Lower lobe of right lung (tissue), 2 donors: Measurements from ENCODE around the gene RNASET2. TPM values are rescaled to one million over a fixed set of nuclear protein-coding genes. Genes with fewer than 3 reads are reported as not detected.

Experiments
- ATAC-seq, 2 donors: fragments of 200-7000 bp; cut with Tn5 transposase; one replicate each; pipeline ENCODE4 v1.9.1; 2020 to 2022; ENCODE audit warnings: mild to moderate bottlenecking in 2 of 2, moderate library complexity in 2 of 2
- DNase-seq: peaks from one replicate; pipeline ENCODE4 v3.0.0-alpha.2; 2020
- H3K27ac ChIP-seq: fragments of 200-600 bp; one replicate; pipeline ENCODE4 v1.8.0; 2022
- H3K27me3 ChIP-seq: fragments of 200-600 bp; one replicate; pipeline ENCODE4 v1.8.0; 2022; ENCODE audit warnings: low read depth
- H3K36me3 ChIP-seq: fragments of 200-600 bp; one replicate; pipeline ENCODE4 v1.8.0; 2022; ENCODE audit warnings: mild to moderate bottlenecking
- H3K4me1 ChIP-seq: fragments of 200-600 bp; one replicate; pipeline ENCODE4 v1.8.0; 2022
- H3K4me3 ChIP-seq: fragments of 200-600 bp; one replicate; pipeline ENCODE4 v1.8.0; 2022; ENCODE audit warnings: mild to moderate bottlenecking
- H3K9me3 ChIP-seq: fragments of 200-600 bp; one replicate; pipeline ENCODE4 v1.8.0; 2022
- intact Hi-C: fragments of 100-400 bp; cut with DNase I; formaldehyde crosslinking; loops from one replicate; pipeline ENCODE4 v1.11.0; 2022
- total RNA-seq: library from RNA; stranded (reverse); fragmentation: NEBNext Ultra II Directional; extraction: Animal tissue kit (Norgen Biotek cat#: 25700); gene quantifications from one replicate; pipeline ENCODE4 v1.2.1, GENCODE V29; 2021
- TF ChIP-seq, protein P1 (sequence below): fragments of 200-600 bp; IDR thresholded peaks from one replicate; pipeline ENCODE4 v1.8.0; 2022; ENCODE audit warnings: antibody characterized with exemption, mild to moderate bottlenecking
- donor health status: DM: no; HTN: yes; CAD: no; lungs with severe emphysema.

Gene RNASET2
- total RNA-seq, 1 donor from 2014 or later: 103 TPM

DNA sequence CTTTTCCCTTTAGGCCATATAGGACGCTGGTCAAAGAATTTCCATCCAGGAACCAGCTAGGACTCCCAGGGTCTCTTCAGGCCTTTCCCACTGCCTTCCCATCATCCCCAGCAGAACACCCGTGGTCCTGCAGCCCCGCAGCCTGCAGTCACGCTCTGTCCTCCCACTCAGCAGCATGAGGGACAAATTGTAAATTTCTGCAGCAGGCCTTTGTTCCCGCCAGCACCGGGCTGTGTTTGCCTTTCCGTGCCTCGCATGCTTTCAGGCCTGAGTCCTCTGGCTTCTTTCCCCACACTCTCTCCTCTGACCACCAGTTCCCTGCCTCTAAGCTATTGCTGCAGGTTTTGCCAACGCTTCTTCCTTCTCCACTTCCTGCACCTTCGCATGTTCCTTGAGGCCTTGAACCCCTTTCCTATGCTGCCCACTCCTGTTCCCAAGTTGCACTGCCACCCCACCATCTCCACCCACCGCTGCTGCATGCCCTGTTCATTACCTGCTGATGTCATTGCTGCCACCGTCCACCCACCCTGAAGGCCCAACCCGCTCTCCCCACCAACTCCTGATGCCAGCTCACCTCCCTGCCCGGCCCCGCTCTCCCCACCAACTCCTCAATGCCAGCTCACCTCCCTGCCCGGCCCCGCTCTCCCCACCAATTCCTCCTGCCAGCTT, 49.8 kb downstream of the RNASET2 start:
- intact Hi-C loops: no loop called here

GRCh38 chr6:166905505-166906134, 50.7 kb downstream of the RNASET2 start:
- Histone ChIP-seq H3K27ac (no peak overlapping the region), H3K36me3 (no peaks in the 10 kb centered on the region), H3K4me1 (no peaks in the 10 kb centered on the region), H3K27me3 (no peaks in the 10 kb centered on the region), H3K4me3 (no peak overlapping the region), H3K9me3 (no peaks in the 10 kb centered on the region)
- intact Hi-C loops: no loop called here
- DNase-seq (no peak), ATAC-seq (no peak)
- TF ChIP-seq, protein P1, sequence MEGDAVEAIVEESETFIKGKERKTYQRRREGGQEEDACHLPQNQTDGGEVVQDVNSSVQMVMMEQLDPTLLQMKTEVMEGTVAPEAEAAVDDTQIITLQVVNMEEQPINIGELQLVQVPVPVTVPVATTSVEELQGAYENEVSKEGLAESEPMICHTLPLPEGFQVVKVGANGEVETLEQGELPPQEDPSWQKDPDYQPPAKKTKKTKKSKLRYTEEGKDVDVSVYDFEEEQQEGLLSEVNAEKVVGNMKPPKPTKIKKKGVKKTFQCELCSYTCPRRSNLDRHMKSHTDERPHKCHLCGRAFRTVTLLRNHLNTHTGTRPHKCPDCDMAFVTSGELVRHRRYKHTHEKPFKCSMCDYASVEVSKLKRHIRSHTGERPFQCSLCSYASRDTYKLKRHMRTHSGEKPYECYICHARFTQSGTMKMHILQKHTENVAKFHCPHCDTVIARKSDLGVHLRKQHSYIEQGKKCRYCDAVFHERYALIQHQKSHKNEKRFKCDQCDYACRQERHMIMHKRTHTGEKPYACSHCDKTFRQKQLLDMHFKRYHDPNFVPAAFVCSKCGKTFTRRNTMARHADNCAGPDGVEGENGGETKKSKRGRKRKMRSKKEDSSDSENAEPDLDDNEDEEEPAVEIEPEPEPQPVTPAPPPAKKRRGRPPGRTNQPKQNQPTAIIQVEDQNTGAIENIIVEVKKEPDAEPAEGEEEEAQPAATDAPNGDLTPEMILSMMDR: no peak

More for the DNA sequence above, 49.8 kb downstream of the RNASET2 start:
- ATAC-seq (no peak), DNase-seq (no peak)
- H3K27ac ChIP-seq: no peak overlapping the region
- H3K4me1 ChIP-seq: no peaks in the 10 kb centered on the region
- no peak overlapping the region for H3K4me3 ChIP-seq
- no peaks in the 10 kb centered on the region for H3K27me3 ChIP-seq
- H3K36me3 ChIP-seq: no peaks in the 10 kb centered on the region
- no peaks in the 10 kb centered on the region for H3K9me3 ChIP-seq
- TF ChIP-seq, protein P1: no peak

DNA sequence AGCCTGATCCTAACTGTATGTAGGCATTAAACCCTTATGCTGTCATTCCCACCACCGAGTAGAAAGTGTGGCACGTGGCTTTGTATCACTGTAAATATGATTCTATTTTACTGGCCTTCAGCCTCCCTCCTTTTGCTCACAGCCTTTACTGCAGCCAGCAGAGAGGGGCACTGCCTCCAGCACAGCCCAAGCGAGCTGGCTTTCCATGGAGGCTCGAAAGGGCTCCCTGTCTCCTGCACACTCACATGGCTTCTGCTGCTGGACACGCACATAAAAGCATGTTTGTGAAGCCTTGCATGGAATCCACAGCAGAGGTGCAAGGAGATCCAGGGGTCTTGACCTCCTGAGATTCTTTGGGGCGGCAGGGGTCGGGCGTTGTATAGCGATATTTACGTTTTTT, 51.3 kb downstream of the RNASET2 start:
- intact Hi-C loops: no loop called here
- Histone ChIP-seq H3K9me3 (no peaks in the 10 kb centered on the region), H3K36me3 (no peaks in the 10 kb centered on the region), H3K27me3 (no peaks in the 10 kb centered on the region), H3K27ac (no peak overlapping the region), H3K4me3 (no peak overlapping the region), H3K4me1 (no peaks in the 10 kb centered on the region)
- DNase-seq (no peak), ATAC-seq (no peak)
- TF ChIP-seq, protein P1: no peak

GRCh38 chr6:166904101-166904746, 52.1 kb downstream of the RNASET2 start:
- H3K4me3 ChIP-seq: no peak overlapping the region
- TF ChIP-seq, protein P1: no peak
- ATAC-seq (no peak), DNase-seq (no peak)
- no peaks in the 10 kb centered on the region for H3K9me3 ChIP-seq
- no peaks in the 10 kb centered on the region for H3K27me3 ChIP-seq
- intact Hi-C loops: no loop called here
- no peaks in the 10 kb centered on the region for H3K4me1 ChIP-seq
- H3K27ac ChIP-seq: no peak overlapping the region
- H3K36me3 ChIP-seq: no peaks in the 10 kb centered on the region

DNA sequence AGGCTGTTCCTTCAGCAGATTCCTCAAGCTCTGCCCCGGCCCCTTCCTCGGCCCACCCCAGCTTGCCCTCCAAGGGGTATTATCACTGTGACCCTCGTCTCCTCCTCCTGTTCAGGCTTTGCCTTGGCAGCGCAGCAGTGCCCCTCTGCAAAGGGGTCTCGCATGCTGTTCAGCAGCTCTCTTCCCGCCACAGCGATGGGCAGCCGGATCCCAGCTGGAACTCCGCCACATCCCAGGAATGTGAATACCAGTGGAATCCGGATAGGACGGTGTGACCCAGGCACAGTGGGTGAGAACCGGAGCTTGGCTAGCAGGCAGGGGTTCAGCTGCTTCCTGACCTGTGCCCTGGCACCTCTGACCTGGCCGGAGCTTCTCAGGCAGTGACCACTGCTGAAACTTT, 52.9 kb downstream of the RNASET2 start:
- intact Hi-C loops: no loop called here
- ATAC-seq: no peak

More for the DNA sequence above, 52.9 kb downstream of the RNASET2 start:
- no peak for DNase-seq
- Histone ChIP-seq H3K36me3 (no peaks in the 10 kb centered on the region), H3K27ac (no peak overlapping the region), H3K4me1 (no peaks in the 10 kb centered on the region), H3K27me3 (no peaks in the 10 kb centered on the region), H3K4me3 (no peak overlapping the region), H3K9me3 (no peaks in the 10 kb centered on the region)
- TF ChIP-seq, protein P1: no peak
